ENCODE data around the gene TTC3. TPM values are rescaled to one million over a fixed set of nuclear protein-coding genes. Genes with fewer than 3 reads are reported as not detected.
A peak's percentile ranks its signal among the peaks of the same experiment; 100 is the strongest.

The TTC3 gene
- total RNA-seq, 1 donor from 2014 or later = 203 TPM

DNA sequence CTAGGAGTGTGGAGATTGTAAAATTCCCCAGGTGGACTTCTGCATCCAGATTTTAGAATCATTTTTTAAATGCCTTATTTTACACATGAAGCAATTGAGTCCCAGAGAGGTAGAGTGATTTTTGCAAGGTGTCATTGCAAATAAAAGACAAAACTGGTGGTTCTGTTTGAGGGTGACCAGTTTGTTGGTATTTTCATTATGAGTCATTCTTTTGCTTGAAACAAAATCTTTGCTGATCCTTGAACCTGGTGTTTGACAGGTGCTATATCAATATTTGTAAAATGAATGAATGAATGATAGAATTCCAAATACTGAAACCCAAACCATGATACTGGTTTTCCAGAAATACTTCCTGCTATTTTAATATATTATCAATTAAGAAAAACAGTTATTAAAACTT lies 44.1 kb downstream of the TTC3 start:
- H3K27me3 Mint-ChIP-seq = no peaks in the 10 kb centered on the region
- DNase-seq (ENCODE audit: extremely low spot score, unreplicated experiment) = no peak
- TF ChIP-seq CTCF (conservative IDR thresholded peaks at IDR 0.05) = no peak
- H3K36me3 Mint-ChIP-seq = peaks cover 26% of the 10 kb centered on the region
- no peak overlapping the region for H3K4me3 Mint-ChIP-seq
- no peaks in the 10 kb centered on the region for H3K9me3 Mint-ChIP-seq
- peaks cover 13% of the 10 kb centered on the region for H3K4me1 Mint-ChIP-seq (ENCODE audit: unreplicated experiment)
- H3K27ac Mint-ChIP-seq = no peak overlapping the region

DNA sequence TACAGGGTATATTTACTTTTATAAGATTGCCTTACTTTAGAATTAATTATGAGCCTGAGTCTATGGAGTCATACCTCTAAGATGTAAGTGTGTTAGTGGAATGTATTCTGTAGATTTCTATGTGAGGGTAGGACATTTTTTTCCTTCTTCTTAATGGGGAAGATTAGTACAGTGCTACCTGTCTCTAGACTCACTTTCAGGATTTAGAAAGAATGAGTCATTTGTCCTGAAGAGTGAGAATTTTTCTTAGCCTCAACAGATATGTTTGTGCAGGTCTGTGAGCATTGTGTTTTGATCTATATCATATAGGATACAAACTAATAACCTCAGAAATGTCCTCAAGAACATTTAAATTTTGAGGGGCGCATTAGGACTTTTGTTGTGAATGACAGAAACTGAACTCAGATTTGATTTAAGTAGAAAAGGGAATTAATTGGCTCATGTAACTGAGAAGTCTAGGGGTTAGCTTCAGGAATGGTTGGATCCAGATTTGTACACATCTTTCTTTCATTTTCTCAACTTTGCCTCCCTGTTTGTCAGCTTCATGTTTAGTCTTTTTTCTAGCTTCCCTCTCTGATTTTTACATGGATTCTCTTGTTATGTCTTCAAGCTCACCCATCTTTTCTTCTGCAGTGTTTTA lies 45.3 kb downstream of the TTC3 start:
- Mint-ChIP-seq H3K27me3 (no peaks in the 10 kb centered on the region), H3K27ac (no peak overlapping the region), H3K9me3 (no peaks in the 10 kb centered on the region), H3K36me3 (peaks cover 26% of the 10 kb centered on the region), H3K4me3 (no peak overlapping the region), H3K4me1 (ENCODE audit: unreplicated experiment) (peaks cover 13% of the 10 kb centered on the region)
- TF ChIP-seq CTCF (conservative IDR thresholded peaks at IDR 0.05) = no peak
- DNase-seq (ENCODE audit: extremely low spot score, unreplicated experiment) = no peak

DNA sequence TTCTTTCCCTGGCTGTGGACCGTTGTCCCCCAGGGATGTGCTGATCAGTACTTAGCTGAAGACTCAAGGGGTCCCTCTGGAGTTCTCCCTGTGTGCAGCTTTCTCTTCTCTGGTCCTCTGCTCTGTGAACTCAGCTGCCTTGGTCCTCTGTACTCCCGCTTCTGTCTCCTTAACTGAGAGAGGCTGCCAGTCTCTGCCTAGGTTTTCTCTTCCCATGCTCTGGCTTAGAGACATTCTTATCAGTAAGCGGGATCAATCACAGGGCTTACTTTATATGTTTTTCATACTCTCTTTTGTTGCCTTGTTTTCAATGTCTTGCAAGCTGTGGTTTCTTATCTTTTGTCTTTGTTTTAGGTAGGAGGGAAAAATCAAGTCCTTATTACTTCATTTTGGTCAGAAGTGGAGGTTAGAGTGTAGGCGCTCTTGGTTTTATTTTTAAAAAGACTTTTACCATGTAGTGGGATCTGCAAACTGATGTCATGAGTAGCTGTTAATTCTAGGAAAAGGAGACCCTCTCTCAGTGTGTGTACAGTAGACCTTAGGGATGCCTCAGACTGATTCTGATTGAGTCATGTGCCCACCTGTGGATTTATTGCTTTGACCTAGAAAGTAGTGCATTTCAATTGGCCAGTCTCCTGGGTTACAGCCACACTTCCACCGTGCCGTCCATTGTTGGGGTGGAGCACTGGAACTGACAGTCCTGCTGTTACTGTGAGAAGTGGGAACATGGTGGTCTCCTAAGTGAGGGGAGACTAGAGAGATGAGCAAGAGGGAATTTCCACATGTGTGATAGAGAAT lies 46.6 kb downstream of the TTC3 start:
- H3K4me1 Mint-ChIP-seq (ENCODE audit: unreplicated experiment) = peaks cover 13% of the 10 kb centered on the region
- H3K36me3 Mint-ChIP-seq = peaks cover 26% of the 10 kb centered on the region
- H3K27me3 Mint-ChIP-seq = no peaks in the 10 kb centered on the region
- no peak overlapping the region for H3K4me3 Mint-ChIP-seq
- TF ChIP-seq CTCF (conservative IDR thresholded peaks at IDR 0.05) = no peak
- no peaks in the 10 kb centered on the region for H3K9me3 Mint-ChIP-seq
- no peak overlapping the region for H3K27ac Mint-ChIP-seq
- DNase-seq (ENCODE audit: extremely low spot score, unreplicated experiment) = no peak

DNA sequence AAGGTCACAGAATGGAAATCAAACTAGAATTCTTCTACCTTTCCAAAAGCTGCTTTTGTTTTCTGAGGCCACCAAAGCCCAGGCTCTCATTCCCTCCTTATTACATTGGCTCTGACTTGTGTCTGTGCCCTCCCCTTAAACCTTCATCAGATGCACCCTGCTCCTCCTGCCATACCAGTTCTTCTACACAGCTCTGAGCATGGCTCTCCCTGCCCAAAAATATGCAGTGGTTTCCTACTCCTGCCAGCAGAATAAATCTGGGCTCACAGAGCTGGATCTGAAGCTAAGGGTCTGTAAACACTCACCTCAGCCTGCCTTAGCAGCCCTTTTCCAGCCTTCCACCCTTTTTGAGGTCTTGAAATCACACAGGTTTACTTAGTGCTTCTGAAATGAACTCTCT lies 55.0 kb downstream of the TTC3 start:
- H3K4me1 Mint-ChIP-seq (ENCODE audit: unreplicated experiment) = no peaks in the 10 kb centered on the region
- peaks cover 43% of the 10 kb centered on the region for H3K36me3 Mint-ChIP-seq

GRCh38 chr21:37130971-37131370 lies 57.9 kb downstream of the TTC3 start:
- no peak for DNase-seq (ENCODE audit: extremely low spot score, unreplicated experiment)
- Mint-ChIP-seq H3K9me3 (no peaks in the 10 kb centered on the region), H3K27ac (no peak overlapping the region), H3K36me3 (peaks cover 59% of the 10 kb centered on the region), H3K4me1 (ENCODE audit: unreplicated experiment) (no peaks in the 10 kb centered on the region), H3K4me3 (no peak overlapping the region), H3K27me3 (no peaks in the 10 kb centered on the region)
- no peak for TF ChIP-seq CTCF (conservative IDR thresholded peaks at IDR 0.05)

More for the DNA sequence above, 55.0 kb downstream of the TTC3 start:
- H3K27me3 Mint-ChIP-seq = no peaks in the 10 kb centered on the region
- peak overlapping the region; percentile 87 for H3K27ac Mint-ChIP-seq
- peak overlapping the region; percentile 20 for H3K4me3 Mint-ChIP-seq
- no peak for DNase-seq (ENCODE audit: extremely low spot score, unreplicated experiment)
- no peak for TF ChIP-seq CTCF (conservative IDR thresholded peaks at IDR 0.05)
- no peaks in the 10 kb centered on the region for H3K9me3 Mint-ChIP-seq

Data from type B pancreatic cell (in vitro differentiated cells).